NB4 (cell line): ENCODE measurements around the gene PKNOX2.

Source experiments
- POLR2A ChIP-seq: IDR thresholded peaks from 2 replicates; pipeline ENCODE4 v1.6.1; 2011; ENCODE audit warnings: mild to moderate bottlenecking; ENCODE audit not compliant: insufficient read length; ENCODE audit errors: extremely low read depth
- TF ChIP-seq, protein P1 (sequence below): IDR thresholded peaks from one replicate; pipeline ENCODE4 v1.5.1; 2012; ENCODE audit warnings: low read depth, low read length

GRCh38 chr11:125192183-125192582, 27.6 kb downstream of the PKNOX2 start:
- TF ChIP-seq, protein P1, sequence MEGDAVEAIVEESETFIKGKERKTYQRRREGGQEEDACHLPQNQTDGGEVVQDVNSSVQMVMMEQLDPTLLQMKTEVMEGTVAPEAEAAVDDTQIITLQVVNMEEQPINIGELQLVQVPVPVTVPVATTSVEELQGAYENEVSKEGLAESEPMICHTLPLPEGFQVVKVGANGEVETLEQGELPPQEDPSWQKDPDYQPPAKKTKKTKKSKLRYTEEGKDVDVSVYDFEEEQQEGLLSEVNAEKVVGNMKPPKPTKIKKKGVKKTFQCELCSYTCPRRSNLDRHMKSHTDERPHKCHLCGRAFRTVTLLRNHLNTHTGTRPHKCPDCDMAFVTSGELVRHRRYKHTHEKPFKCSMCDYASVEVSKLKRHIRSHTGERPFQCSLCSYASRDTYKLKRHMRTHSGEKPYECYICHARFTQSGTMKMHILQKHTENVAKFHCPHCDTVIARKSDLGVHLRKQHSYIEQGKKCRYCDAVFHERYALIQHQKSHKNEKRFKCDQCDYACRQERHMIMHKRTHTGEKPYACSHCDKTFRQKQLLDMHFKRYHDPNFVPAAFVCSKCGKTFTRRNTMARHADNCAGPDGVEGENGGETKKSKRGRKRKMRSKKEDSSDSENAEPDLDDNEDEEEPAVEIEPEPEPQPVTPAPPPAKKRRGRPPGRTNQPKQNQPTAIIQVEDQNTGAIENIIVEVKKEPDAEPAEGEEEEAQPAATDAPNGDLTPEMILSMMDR: no peak
- no peak for TF ChIP-seq POLR2A
